Upper lobe of left lung (tissue), 4 donors: Measurements from ENCODE around the gene INAFM1.

ENCODE experiments used
- EP300 ChIP-seq, 4 donors: sonication (generic); formaldehyde crosslinking; IDR thresholded peaks; one replicate each; pipeline ENCODE4 v1.5.1; 2017; ENCODE audit warnings: antibody characterized with exemption in 4 of 4, control low read depth in 2 of 4
- POLR2A ChIP-seq, 4 donors: fragments of 450-650 bp; IDR thresholded peaks; one replicate each; pipeline ENCODE4 v1.5.1; 2016 to 2017; ENCODE audit warnings: antibody characterized with exemption in 4 of 4, mild to moderate bottlenecking in 2 of 4
- POLR2AphosphoS5 ChIP-seq, 2 donors: sonication (generic); formaldehyde crosslinking; IDR thresholded peaks; one replicate each; pipeline ENCODE4 v1.5.1; 2017; ENCODE audit warnings: antibody characterized with exemption in 2 of 2
- TF ChIP-seq, protein P1 (sequence below), 6 experiments: fragments of 450-650 bp in 4 of 6; fragments of 200-600 bp in 2 of 6; sonication (generic) in 2 of 6; IDR thresholded peaks; one replicate each; pipeline ENCODE4 v1.5.1; 2016 to 2019; ENCODE audit warnings: antibody characterized with exemption in 6 of 6

DNA sequence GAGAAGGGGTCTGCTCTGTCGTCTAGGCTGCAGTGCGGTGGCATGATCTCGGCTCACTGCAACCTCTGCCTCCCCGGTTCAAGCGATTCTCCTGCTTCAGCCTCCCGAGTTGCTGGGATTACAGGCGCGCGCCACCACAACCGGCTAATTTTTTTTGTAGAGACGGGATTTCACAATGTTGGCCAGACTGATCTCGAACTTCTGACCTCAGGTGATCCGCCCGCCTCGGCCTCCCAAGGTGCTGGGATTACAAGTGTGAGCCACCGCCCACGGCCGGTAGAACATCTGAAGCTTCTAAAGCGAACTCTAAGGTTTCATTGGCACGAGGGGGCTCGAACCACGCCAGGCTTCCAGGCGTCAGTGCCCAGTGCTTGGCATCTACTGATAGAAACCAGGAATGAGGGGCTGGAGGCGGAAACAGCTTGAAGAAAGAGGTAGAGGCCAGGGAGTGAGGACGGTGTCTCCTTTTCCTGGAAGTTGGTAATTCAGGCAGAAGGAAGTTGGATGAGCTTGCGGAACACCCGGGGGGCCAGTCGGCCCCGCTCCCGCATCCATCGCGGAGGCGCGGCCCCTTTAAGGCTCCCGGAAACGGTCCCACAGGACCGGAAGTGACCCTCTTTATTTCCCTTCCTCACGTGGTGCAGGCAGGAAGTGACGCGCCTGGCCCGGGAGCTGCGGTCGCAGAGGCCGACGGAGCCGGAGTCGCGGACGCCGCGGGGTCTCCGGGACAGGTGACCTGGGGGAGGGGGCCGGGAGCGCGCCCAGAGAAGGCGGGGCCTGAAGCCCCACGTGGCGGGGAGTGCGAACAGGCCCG lies 18.6 kb upstream of the INAFM1 start, which contains the start of gene CCDC9:
- TF ChIP-seq, protein P1, sequence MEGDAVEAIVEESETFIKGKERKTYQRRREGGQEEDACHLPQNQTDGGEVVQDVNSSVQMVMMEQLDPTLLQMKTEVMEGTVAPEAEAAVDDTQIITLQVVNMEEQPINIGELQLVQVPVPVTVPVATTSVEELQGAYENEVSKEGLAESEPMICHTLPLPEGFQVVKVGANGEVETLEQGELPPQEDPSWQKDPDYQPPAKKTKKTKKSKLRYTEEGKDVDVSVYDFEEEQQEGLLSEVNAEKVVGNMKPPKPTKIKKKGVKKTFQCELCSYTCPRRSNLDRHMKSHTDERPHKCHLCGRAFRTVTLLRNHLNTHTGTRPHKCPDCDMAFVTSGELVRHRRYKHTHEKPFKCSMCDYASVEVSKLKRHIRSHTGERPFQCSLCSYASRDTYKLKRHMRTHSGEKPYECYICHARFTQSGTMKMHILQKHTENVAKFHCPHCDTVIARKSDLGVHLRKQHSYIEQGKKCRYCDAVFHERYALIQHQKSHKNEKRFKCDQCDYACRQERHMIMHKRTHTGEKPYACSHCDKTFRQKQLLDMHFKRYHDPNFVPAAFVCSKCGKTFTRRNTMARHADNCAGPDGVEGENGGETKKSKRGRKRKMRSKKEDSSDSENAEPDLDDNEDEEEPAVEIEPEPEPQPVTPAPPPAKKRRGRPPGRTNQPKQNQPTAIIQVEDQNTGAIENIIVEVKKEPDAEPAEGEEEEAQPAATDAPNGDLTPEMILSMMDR (IDR thresholded peaks at IDR 0.05): no peak
- TF ChIP-seq POLR2A (IDR thresholded peaks at IDR 0.05) (peak in 3 of 4 donors; percentile 65 to 94 (median 84)), POLR2AphosphoS5 (IDR thresholded peaks at IDR 0.05) (peak; percentile 91 to 99), EP300 (IDR thresholded peaks at IDR 0.05) (peak in 2 of 4 donors; percentile 57 to 76)
